Choroid plexus epithelial cell (primary cell): ENCODE results near the gene FBXW8.

ENCODE experiments used
- DNase-seq: peaks from one replicate; pipeline ENCODE4 v3.0.0-alpha.2; 2010; ENCODE audit warnings: low read depth
- H3K4me3 ChIP-seq: 2 replicates; pipeline ENCODE4 v1.5.1; 2011; ENCODE audit warnings: low read depth, mild to moderate bottlenecking, control low read depth, low read length, moderate library complexity
- CTCF ChIP-seq: conservative IDR thresholded peaks from 2 replicates; pipeline ENCODE4 v1.5.1; 2011; ENCODE audit warnings: low read depth, mild to moderate bottlenecking, control low read depth, inconsistent platforms, low read length, moderate library complexity

FBXW8 gene

GRCh38 chr12:117038919-117039318 is 128.2 kb downstream of the FBXW8 start:
- no peak for TF ChIP-seq CTCF

GRCh38 chr12:117039891-117040309 is 129.2 kb downstream of the FBXW8 start:
- TF ChIP-seq CTCF = no peak
- DNase-seq = no peak
- H3K4me3 ChIP-seq = no peak overlapping the region

More at GRCh38 chr12:117038919-117039318, 128.2 kb downstream of the FBXW8 start:
- DNase-seq = no peak
- no peak overlapping the region for H3K4me3 ChIP-seq

- no peak for TF ChIP-seq CTCF
- no peak overlapping the region for H3K4me3 ChIP-seq
- no peak for DNase-seq
Observed at GRCh38 chr12:117040496-117040895, 129.7 kb downstream of the FBXW8 start.

DNA sequence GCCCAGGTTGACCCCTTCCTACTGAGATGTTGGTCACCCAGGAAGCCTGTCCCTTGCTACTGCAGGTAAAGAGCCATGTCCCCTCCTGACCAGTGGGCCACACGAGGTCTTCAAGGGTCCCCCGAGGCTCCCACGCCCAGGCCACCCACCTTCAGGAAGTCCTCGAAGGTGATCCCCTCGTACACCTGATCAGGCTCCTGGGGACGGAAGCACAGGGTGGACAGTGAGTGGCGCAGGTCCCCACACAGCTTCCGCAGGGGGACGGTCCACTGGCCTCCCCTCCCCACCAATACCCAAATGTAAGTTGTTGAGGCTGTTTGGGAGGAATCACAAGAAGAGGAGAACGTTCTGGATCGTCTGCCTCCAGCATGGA is 131.0 kb downstream of the FBXW8 start:
- no peak overlapping the region for H3K4me3 ChIP-seq
- TF ChIP-seq CTCF = no peak
- no peak for DNase-seq

- H3K4me3 ChIP-seq = no peak overlapping the region
- no peak for DNase-seq
- TF ChIP-seq CTCF = no peak
Observed at GRCh38 chr12:117042171-117042842, 131.6 kb downstream of the FBXW8 start.

DNA sequence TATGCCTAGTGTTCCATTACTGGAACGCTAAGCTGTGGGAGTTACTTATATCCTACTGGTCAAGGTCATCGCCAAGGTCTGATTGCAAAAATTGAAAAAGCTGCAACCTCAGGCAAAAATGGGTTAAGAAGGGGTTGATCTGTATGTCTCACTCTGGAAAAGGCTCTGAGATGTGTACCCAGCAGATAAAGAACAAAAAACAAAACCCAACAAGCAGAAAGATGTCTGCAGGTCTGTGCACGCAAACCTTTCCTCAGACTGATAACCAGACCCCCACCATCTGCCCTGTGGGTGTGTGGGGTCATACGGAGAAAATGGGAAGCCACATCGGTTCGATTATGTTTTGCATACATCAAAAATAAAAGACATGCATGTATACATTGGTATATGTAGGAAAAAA is 132.1 kb downstream of the FBXW8 start:
- no peak for DNase-seq
- no peak overlapping the region for H3K4me3 ChIP-seq
- no peak for TF ChIP-seq CTCF

DNA sequence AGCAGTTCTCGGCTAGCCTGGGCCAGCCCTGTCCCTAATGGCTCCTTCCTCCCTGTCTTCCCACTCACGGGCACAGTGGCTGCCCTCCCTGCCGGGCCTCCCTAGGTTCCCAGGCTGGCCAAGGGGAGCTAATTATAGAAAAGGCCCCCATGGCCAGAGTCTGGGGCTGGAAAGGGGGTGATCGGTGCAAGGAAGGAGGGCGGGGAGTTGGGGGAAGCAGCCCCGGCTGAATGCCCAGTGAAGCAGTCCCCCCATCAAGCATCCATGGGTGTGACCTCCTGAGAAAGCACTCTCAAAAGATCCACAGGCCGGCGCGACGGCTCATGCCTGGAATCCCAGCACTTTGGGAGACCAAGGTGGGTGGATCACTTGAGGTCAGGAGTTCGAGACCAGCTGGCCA is 133.6 kb downstream of the FBXW8 start:
- no peak for DNase-seq
- H3K4me3 ChIP-seq = no peak overlapping the region
- TF ChIP-seq CTCF = no peak
